Femur (tissue), 1 donor: ENCODE measurements around the gene ANGPTL5.
A peak's percentile ranks its signal among the peaks of the same experiment; 100 is the strongest.
"Not testable (repeated sequence)": the region's sequence is repeated elsewhere in the genome, so short reads cannot be mapped to it uniquely, and the experiment has no call there.

Experiments used
- DNase-seq: peaks from one replicate; pipeline ENCODE4 v3.0.0-alpha.2; 2017

ANGPTL5 gene

DNA sequence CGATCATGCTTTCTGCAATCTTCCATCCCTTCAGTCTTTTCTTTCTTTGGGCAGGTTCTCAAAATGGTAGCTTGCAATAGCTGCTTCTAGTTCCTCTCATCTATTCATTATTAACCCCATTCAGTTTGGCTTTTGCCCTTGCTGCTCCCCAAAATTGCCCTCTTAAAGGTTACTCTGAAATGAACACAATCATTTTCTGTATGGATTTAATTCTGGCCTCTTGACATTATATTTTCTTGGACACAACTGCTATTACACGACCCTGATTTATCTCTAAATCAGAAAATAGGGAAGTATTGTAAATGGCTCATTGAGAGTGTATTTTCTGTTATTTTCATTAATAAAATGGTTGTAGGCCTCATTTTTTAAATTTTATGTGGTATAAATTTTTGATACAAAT lies at the start of gene ANGPTL5:
TSS of gene ANGPTL5 (minus strand) at position 101 of the 400 bp plus-strand sequence. CDS start 8,613 bp downstream, outside the sequence.
- no peak for DNase-seq

DNA sequence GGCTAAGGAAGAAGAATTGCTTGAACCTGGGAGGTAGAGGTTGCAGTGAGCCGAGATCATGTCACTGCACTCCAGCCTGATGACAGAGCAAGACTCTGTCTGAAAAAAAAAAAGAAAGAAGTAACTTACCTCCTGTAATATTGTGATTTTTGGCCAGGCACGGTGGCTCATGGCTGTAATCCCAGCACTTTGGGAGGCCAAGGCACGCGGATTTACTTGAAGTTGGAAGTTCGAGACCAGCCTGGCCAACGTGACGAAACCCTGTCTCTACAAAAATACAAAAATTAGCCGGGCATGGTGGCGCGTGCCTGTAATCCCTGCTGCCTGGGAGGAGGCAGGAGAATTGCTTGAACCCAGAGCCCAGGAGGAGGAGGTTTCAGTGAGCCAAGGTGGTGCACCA lies 47.9 kb upstream of the ANGPTL5 start:
- not testable (repeated sequence) for DNase-seq

DNA sequence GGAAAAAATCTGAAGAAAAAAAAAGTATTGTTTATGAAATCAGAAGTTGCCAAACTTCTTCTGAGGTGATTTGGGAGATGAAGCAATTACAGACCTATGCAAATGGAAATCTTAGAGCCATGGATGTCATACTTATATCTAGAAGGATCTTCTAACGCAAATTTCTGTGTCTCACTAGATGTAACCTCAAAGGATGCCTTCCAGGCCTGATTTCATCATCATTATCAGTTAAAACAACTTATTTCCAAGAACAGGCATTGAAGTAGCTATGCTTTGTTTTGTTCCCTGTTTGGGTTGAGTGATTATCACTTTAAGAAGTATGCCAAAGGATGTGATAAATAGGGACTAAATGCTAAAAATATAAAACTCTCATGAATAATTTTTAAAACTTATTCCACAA lies 43.9 kb upstream of the ANGPTL5 start:
- no peak for DNase-seq

DNA sequence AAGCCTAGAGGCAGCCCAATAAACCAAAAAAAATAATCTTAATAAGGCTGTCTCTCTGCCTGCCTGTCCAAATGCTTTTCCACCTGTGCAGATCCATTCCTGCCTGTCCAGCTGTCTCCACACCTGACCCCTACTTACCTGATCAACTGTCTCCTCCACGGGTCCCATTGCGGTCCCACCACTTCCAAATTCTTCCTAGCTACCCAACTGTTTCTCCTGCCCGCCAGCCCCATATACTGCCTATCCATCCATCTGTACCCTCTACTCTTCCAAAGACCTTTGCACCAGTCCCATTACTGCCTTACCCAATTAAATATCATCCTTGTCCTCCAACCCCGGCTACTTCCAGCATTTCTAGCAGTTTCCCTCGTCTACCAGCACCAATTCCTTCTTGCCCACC lies 39.4 kb upstream of the ANGPTL5 start:
- no peak for DNase-seq

DNA sequence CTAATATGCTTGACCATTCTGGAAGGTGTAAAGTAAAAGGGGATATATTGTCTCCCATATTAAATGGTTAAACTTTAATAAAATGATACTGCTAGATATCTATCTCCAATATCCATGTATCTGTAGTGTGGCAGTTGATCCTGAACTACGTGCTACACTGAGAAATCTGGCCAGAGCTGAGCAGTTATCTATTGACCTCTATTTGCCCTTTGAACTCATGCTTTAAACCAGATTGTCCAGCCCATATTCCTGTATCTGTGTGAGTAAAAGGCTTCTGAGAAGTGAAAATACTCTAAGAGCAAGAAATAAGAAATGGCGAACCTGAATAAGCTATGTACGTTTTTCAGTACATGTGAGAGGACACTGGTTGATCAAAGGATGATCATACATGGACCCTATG lies 39.0 kb upstream of the ANGPTL5 start:
- no peak for DNase-seq

DNA sequence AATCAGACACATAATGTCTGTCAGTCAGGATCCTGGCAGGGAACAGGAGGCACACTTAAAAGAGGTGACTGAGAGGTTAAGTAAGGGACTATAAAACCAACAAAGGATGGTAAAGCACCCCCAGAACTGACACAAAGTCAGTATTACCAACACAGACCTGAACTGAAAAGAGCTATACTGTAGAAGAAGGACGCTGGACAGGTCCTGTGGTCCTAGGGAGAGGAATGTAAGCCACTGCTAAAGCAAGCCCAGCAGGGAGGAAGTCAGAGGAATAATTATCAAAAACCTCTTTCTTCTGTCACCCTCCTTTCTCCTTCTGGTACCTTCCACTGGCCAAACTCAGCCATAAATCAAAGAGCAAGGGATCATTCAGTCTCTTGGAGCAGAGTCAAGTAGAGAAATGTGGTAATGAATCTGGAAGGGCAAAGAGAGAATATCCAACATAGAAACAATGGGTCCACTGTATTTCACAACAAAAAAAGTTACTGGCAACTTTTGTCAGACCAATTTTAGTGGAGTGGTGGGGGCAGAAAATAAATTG lies 33.4 kb upstream of the ANGPTL5 start:
- no peak for DNase-seq

DNA sequence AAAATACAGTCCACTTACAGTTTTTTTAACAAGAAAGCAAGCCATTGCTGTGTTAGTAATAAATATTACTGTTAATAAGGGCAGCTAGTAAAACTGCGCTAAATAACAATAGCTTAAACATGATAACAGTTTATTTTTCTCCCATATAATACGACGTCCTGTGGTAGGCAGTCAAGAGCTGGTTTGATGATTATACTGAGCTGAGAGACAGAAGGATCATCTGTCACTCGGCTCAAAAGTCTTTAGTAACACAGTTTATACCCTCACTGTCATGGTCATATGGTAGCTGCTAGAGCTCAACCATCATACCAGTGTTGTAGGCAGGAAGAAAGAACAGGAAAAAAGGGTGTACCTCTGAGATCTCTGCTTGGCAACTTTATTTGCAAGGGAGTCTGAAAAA lies 29.1 kb upstream of the ANGPTL5 start:
- DNase-seq, result no peak

DNA sequence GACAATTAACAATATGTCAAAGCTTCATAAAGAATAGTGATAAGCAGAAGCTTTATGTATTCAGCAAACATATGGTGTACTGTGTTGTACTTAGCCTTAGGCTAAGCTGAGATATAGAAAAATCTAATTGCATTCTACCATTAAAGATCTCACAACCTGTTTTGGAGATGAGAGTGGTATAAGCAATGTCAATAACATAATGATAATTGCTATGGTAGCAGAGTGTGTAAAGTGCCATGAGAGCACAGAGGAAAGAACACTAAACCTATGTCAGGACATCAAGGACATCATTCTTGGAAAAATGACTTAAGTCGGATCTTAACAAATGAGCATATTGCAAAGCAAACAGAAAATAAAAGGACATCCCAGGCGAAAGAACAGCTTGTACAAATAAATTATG lies 28.6 kb upstream of the ANGPTL5 start:
- DNase-seq, result no peak

DNA sequence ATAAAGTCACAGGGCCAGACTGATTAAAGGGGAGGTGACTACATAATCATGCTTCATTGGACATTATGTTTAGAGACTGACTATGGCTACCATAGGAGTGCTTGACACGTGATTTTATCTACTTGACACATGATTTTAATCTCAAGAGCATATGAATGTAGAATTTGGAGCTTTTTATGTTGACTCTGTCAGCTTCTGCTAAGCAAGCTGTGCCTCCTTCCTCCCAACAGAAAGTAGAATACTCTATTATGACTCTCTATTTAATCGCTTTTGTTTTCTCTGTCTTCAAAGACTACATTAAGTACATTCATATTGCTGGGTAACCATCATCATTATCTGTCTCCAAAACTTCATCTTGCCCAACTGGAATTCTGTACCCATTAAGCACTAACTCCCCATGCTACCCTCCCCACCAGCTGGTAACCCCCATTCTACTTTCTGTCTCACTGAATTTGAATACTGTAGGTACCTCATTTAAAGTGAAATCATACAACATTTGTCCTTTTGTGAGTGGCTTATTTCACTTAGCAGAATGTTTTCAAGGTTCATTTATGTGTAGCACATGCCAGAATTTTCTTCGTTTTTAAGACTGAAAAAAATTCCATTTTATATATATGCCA lies 24.7 kb upstream of the ANGPTL5 start:
- DNase-seq, result no peak

DNA sequence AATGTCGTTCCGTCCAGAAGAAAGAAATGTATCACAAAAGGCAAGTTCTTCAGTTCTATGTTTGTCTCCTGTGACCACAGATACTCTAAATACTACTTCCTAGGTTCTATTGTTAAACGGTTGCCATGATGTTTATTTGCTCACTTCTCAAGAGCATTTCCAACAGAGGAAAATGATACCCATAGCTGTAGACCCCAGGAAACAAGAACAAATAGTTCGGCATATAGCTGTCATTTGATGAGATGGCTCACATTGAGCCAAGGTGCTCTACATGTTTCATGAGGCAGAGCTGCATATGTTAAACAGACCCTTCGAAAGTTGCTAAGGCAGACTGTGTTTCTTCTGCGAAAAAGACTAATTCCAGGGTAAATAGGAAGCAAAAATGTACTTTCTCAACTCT lies 15.4 kb upstream of the ANGPTL5 start:
- no peak for DNase-seq

DNA sequence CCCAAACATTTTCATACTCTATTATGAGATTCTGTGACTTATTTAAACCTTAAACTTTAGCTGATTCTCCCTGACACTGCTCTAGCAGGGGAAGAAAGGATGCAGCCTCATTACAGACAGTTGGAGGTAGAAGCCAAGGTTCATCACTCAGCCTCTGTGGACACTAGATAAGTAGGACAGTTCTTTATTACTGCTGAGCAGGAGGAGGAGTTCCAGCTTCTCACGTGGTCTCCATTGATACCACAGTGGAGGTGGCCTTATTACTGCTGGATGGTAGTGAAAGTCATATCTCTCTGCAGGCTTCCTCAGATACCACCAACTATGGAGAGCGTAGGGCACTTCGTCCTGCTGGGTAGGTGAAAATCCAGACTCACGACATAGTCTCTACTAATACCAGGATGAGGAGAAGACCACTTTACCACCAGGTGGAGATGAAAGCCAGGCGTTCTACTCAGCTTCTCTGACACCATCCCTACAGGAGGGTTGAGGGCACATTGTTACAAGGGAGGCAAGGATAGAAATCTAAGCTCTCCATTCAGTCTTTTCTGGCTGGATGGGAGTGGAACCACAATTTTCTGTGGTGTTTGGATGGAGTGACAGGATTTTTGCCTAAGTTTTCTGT lies 13.1 kb upstream of the ANGPTL5 start:
- DNase-seq, result no peak

DNA sequence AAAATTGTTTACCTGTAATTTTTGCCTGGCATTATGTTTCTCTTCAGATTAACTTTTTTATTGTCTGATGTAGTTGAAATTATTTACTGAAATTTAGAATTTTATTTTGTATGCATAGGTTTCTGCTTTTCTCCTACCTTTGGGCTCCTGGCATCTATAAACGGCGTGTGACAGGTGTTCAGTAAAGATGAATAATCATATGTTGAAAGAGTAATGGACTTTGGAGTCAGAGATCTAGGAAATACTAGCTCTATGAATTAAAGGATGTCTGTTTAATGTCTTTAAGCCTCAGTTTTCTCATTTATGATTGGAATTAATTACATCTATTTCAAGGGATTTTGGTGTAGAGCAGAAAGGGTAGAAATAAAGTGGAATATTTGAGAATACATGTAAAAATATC lies 7.2 kb upstream of the ANGPTL5 start:
- DNase-seq, result no peak

DNA sequence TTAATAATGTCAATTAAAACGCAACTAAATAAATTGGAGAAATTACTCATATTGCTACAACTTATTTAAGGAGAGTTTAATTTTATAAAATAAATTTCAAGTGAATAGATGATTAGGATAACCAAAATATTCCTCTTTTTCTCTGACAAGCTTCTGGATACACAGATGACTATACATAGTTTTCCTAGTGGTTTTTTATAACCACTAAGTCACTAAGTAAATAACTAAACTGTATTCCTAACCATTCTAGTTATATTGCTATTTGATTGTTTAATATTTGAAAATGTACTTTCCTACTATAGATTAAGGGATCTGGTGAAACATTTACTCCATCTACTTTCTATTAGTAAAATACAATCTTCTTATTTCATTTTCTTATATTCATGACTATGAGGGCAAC lies 4.7 kb upstream of the ANGPTL5 start:
- DNase-seq, result no peak

DNA sequence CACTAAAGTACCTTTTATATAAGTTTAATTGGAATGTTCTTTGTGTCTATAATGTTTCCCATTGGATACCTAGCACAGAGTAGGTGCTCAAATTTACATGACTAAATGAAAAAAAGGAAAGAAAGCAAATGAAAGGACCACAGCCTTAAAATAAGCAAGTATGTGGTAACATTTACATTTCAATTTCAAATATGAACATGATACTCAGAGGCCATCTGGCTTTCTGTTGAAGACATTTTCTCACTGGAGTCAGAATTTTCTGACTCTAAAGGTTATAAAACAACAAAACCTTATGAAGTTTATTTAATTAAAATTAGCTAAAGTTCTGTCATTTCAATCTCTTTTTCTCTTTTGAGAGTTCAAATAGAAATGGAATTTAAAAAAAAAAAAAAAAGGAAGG lies 904 bp upstream of the ANGPTL5 start:
- DNase-seq, result no peak

DNA sequence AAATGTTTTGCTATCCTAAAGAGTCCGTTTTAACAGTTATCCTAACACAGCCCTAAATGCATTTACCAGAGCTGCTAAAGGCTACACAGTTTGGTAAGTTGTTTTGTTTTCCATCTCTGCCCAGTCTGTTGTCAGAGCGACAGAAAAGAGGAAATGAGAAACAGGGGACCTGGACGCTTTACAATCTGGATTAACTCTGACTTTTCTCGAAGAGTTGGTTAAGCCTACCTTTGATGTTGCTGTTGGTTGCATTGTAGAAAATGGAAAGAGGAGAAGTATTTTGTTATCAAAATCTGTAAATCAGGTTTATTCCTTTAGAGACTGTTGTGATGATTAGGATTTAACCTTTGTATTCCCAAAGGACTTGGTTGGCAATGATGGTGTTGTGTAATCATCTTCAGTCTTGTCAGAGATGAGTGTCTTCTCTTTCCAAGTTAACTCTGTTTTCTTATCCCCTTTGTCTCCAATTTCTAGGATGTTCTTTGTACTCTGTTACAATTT lies 481 bp downstream of the ANGPTL5 start:
- peak; percentile 55 for DNase-seq

DNA sequence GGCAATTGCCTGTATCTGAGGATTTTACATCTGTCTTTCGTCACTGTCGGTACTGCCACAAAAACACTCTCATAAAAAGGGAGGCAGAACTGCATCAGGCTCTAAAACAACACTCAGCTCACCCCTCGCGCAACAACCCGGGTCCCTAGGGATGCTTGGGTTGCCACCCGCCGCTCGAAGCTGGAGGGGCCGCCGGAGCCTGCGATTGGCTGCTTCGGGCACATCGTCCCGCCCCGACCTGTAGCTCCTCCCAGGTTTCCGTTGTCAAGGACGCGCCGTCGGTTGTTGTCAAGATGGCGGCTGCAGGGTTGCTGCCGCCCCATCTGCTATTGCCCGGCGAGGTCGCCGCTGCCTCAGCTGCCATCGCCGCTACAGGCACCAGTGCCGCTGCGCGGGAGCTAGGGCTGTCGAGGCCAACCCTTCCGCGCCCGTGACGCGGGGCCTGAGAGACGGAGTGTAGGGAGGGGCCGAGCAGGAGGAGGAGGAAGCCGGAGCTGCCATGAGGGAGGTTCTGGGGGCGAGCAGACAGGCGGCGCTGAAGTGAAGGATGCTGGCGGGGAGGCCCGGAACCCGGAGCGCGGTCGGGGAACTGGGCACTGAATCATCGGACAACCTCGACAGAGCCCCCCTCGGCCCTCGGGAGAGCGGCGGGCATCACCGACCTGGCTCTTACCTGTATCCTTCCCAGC lies 1.4 kb downstream of the ANGPTL5 start, which contains the start of gene CEP126:
TSS of gene CEP126 (plus strand) at position 273 of the 689 bp plus-strand sequence. CDS start at position 548, 275 bp downstream.
- DNase-seq, result peak; percentile 98

DNA sequence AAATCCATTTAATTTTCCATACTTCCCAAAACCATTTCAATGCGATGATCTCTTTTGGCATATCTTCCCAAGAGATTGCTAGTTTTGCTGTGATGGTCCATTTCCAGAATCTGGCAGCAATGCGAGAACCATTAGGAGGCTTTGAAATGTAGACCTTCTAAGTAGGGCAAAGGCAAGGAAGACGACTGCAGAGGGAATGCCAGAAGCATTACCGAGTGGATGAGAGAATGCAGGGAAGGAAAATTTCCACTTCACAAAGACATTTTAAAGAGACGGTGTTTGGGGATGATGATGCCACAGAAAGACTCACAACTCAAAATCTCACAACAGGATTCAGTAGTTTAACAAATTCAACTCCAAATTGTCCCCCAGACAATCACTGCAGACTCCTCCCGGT lies 2.0 kb downstream of the ANGPTL5 start:
- peak; percentile 67 for DNase-seq

DNA sequence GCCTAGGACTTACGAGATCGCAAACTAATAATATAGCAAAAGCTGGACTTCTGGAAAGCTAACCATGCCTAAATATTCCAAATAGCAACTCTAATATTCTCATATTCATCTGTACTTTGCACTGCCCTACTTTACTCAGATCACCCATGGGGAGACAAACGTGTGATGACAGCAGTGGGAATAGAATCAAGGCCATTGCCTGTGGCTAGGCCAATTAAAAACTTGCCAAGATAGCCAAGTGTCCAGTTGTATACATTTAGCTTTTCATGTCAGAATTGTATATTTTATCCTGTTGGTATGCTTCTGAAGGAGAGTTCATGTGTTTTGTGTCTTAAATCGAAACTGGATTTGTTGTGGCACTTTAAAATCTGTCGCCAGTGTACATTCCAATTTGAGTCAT lies 2.7 kb downstream of the ANGPTL5 start:
- DNase-seq, result no peak

DNA sequence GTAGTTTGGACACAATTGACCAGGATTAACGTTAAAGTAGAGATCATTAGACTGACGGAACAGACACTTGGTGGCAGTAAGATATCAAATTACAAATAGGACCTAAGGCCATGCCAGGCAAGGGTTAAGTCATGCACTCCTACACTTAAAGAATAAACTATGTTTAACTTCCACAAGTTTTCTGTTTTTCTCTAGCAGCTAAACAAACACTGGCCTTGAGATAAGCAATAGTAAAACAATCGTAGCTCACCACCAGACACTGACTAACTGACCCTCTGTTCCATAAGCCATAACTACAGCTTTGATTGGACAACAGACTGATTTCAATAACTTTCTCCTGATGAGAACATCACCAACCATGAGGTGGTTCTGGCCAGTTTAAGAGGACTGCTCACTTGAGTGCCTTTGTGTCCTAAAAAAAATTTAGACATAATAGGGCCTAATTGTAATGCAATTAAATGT lies 3.5 kb downstream of the ANGPTL5 start:
- DNase-seq, result no peak

DNA sequence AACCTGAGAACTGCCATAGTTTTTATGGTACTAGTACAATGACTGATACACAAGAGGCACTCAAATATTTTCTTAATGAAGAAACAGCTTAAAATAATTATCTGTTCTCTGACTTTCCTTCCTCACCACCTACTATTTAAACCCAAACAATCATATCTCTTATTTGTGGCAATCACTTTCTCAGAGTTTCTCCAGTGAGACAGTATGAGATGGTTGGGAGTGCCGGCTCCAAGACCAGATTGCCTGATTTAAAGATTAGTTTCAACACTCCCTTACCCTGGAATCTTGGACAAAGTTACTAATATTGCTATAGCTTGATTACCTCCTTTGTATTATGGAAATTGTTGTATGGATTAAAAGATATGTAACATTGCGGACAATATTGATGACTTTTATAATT lies 7.2 kb downstream of the ANGPTL5 start:
- no peak for DNase-seq

DNA sequence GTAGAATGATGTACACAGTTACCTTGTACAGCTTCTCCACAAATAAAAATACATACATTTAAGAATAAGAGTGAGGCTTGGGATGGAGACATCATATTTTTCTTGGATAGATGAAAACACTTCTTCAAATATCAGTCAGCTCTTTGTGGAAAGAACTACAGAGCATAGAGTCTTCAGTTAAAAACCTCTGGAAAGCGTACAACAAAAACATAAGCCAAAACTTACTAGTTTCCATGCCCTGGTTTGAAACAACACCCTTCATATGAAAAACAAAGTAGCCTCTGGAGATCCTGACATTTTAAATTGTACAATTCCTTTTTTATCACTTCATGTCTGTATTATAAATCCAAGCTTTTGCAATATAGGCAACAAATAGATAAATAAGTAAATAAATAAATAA lies 8.5 kb downstream of the ANGPTL5 start:
- no peak for DNase-seq

DNA sequence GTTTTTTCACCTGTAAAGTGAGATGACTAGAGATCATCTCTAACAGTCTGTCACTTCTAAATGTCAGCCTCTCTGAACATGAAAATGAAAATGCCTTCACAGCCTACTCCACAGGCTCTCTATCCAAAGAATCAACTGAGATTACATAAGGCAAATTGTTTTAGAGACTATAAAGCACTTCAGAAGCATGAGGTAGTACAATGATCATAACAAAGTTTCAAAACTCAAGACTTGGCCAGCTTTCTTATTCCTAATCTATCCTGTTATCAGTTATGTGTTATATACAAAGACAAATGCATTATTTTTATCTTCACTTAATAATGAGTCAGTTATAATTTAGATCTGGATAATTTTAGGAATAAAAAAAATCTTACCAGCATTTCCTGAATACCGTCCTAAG lies 21.8 kb downstream of the ANGPTL5 start:
- no peak for DNase-seq

DNA sequence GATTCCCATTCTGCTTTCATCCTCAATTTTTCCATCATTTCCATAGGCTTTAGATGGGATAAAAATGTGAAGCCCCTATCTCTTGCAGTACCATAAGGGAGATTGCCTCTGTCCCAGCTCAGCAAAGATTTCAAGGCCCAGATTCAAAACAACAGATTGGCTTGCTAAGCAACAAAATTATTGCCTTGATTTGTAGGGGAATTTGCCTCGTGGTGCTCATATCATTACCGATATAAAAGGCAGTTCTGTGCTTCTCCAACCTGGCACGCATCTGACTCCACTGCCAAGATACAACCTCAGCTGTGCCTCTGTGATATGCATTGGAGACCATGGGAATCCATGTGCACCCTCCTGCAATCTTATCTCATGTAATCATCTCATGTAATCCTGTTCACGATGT lies 26.6 kb downstream of the ANGPTL5 start:
- DNase-seq, result no peak

DNA sequence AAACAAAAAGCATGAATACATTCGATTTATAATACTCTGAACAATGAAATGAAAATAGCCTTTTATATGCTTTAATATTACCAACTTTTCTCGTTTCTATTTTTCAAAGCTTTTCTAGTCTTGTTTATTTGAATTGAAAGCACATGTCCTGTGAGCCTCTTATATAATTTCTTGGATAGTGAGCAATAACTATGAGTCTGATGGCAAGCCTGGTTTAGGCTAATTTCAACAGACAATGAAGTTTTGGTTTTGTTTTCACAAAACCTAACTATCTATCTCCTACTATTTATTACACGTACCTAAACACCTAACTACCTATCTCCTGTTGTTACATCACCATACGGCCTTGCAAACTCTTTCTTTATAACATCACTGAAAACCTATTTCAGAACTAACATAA lies 30.7 kb downstream of the ANGPTL5 start:
- no peak for DNase-seq
